ENCODE results near the gene ALDH1A1. TPM values are rescaled to one million over a fixed set of nuclear protein-coding genes. Genes with fewer than 3 reads are reported as not detected.

The ALDH1A1 gene
- total and polyA plus RNA-seq, 2 donors from 2014 or later, result 191 to 295 TPM

- H3K9me3 ChIP-seq (ENCODE audit: control insufficient read depth in 2 of 3, insufficient read depth in 1 of 3, low read length in 3 of 3), result no peaks in the 10 kb centered on the region
- H3K27ac ChIP-seq (ENCODE audit: low read depth in 2 of 2, low read length in 2 of 2), result no peak overlapping the region
- FAIRE-seq (no peak), DNase-seq (no peak)
- H3K36me3 ChIP-seq (ENCODE audit: control insufficient read depth in 2 of 3, insufficient read depth in 3 of 3, low read length in 3 of 3), result no peaks in the 10 kb centered on the region
- no peak overlapping the region for H3K9ac ChIP-seq (ENCODE audit: low read length in 3 of 3)
- intact Hi-C loops (cut with DNase I), result no loop called here
- TF ChIP-seq CTCF (IDR thresholded peaks at IDR 0.05; ENCODE audit: borderline replicate concordance, extremely low read depth, insufficient read depth), result no peak
- H3K27me3 ChIP-seq (ENCODE audit: control insufficient read depth, insufficient read depth, low read length), result no peaks in the 10 kb centered on the region
- no peaks in the 10 kb centered on the region for H3K4me1 ChIP-seq (ENCODE audit: control insufficient read depth in 2 of 3, insufficient read depth in 2 of 3, low read depth in 1 of 3, low read length in 3 of 3)
- no peak overlapping the region for H3K4me3 ChIP-seq (ENCODE audit: low read length in 3 of 3)
Measured at GRCh38 chr9:72896439-72896838, 56.4 kb downstream of the ALDH1A1 start.

- H3K27ac ChIP-seq (ENCODE audit: low read depth in 2 of 2, low read length in 2 of 2), result no peak overlapping the region
- DNase-seq, result no peak
- no peaks in the 10 kb centered on the region for H3K36me3 ChIP-seq (ENCODE audit: control insufficient read depth in 2 of 3, insufficient read depth in 3 of 3, low read length in 3 of 3)
- TF ChIP-seq CTCF (IDR thresholded peaks at IDR 0.05; ENCODE audit: borderline replicate concordance, extremely low read depth, insufficient read depth), result no peak
- no peaks in the 10 kb centered on the region for H3K27me3 ChIP-seq (ENCODE audit: control insufficient read depth, insufficient read depth, low read length)
- H3K9me3 ChIP-seq (ENCODE audit: control insufficient read depth in 2 of 3, insufficient read depth in 1 of 3, low read length in 3 of 3), result no peaks in the 10 kb centered on the region
- no peak for FAIRE-seq
- no peak overlapping the region for H3K9ac ChIP-seq (ENCODE audit: low read length in 3 of 3)
- intact Hi-C loops (cut with DNase I), result no loop called here
- H3K4me1 ChIP-seq (ENCODE audit: control insufficient read depth in 2 of 3, insufficient read depth in 2 of 3, low read depth in 1 of 3, low read length in 3 of 3), result no peaks in the 10 kb centered on the region
- H3K4me3 ChIP-seq (ENCODE audit: low read length in 3 of 3), result no peak overlapping the region
Measured at GRCh38 chr9:72895122-72895521, 57.7 kb downstream of the ALDH1A1 start.

- no peak for TF ChIP-seq CTCF (IDR thresholded peaks at IDR 0.05; ENCODE audit: borderline replicate concordance, extremely low read depth, insufficient read depth)
- no peak overlapping the region for H3K9ac ChIP-seq (ENCODE audit: low read length in 3 of 3)
- FAIRE-seq (no peak), DNase-seq (no peak)
- no peaks in the 10 kb centered on the region for H3K4me1 ChIP-seq (ENCODE audit: control insufficient read depth in 2 of 3, insufficient read depth in 2 of 3, low read depth in 1 of 3, low read length in 3 of 3)
- H3K9me3 ChIP-seq (ENCODE audit: control insufficient read depth in 2 of 3, insufficient read depth in 1 of 3, low read length in 3 of 3), result no peaks in the 10 kb centered on the region
- no peaks in the 10 kb centered on the region for H3K27me3 ChIP-seq (ENCODE audit: control insufficient read depth, insufficient read depth, low read length)
- no peaks in the 10 kb centered on the region for H3K36me3 ChIP-seq (ENCODE audit: control insufficient read depth in 2 of 3, insufficient read depth in 3 of 3, low read length in 3 of 3)
- intact Hi-C loops (cut with DNase I), result no loop called here
- no peak overlapping the region for H3K4me3 ChIP-seq (ENCODE audit: low read length in 3 of 3)
- H3K27ac ChIP-seq (ENCODE audit: low read depth in 2 of 2, low read length in 2 of 2), result no peak overlapping the region
Measured at GRCh38 chr9:72894342-72894741, 58.5 kb downstream of the ALDH1A1 start.

- H3K27me3 ChIP-seq (ENCODE audit: control insufficient read depth, insufficient read depth, low read length), result no peaks in the 10 kb centered on the region
- no peak overlapping the region for H3K9ac ChIP-seq (ENCODE audit: low read length in 3 of 3)
- no peaks in the 10 kb centered on the region for H3K36me3 ChIP-seq (ENCODE audit: control insufficient read depth in 2 of 3, insufficient read depth in 3 of 3, low read length in 3 of 3)
- H3K9me3 ChIP-seq (ENCODE audit: control insufficient read depth in 2 of 3, insufficient read depth in 1 of 3, low read length in 3 of 3), result no peaks in the 10 kb centered on the region
- no peak for DNase-seq
- FAIRE-seq, result no peak
- no peak overlapping the region for H3K4me3 ChIP-seq (ENCODE audit: low read length in 3 of 3)
- H3K4me1 ChIP-seq (ENCODE audit: control insufficient read depth in 2 of 3, insufficient read depth in 2 of 3, low read depth in 1 of 3, low read length in 3 of 3), result no peaks in the 10 kb centered on the region
- intact Hi-C loops (cut with DNase I), result no loop called here
- no peak overlapping the region for H3K27ac ChIP-seq (ENCODE audit: low read depth in 2 of 2, low read length in 2 of 2)
- TF ChIP-seq CTCF (IDR thresholded peaks at IDR 0.05; ENCODE audit: borderline replicate concordance, extremely low read depth, insufficient read depth), result no peak
Measured at GRCh38 chr9:72893437-72893836, 59.4 kb downstream of the ALDH1A1 start.
